SHP77 (cell line): ENCODE results near the gene ZBED5.
A peak's percentile ranks its signal among the peaks of the same experiment; 100 is the strongest.
"Not testable (repeated sequence)": the region's sequence is repeated elsewhere in the genome, so short reads cannot be mapped to it uniquely, and the experiment has no call there.

Experiments used
- DNase-seq, 2 experiments: peaks; one replicate each; lab custom pipeline; 2025; lab: John Stamatoyannopoulos, UW

The ZBED5 gene

GRCh38 chr11:10838083-10838482, 19.8 kb downstream of the ZBED5 start:
- no peak for DNase-seq

DNA sequence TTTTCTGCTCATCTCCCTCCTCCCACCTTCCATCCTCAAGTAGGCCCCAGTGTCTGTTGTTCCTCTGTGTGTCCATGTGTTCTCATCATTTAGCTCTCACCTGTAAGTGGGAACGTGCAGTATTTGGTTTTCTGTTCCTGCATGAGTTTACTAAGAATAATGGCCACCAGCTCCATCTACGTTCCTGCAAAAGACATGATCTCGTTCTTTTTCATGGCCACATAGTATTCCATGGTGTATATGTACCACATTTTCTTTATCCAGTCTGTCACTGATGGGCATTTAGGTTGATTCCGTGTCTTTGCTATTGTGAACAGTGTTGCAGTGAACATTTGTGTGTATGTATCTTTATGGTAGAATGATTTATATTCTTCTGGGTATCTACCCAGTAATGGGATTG, 21.0 kb downstream of the ZBED5 start:
- DNase-seq: not testable (repeated sequence)

GRCh38 chr11:10829139-10829538, 28.7 kb downstream of the ZBED5 start:
- DNase-seq: no peak

DNA sequence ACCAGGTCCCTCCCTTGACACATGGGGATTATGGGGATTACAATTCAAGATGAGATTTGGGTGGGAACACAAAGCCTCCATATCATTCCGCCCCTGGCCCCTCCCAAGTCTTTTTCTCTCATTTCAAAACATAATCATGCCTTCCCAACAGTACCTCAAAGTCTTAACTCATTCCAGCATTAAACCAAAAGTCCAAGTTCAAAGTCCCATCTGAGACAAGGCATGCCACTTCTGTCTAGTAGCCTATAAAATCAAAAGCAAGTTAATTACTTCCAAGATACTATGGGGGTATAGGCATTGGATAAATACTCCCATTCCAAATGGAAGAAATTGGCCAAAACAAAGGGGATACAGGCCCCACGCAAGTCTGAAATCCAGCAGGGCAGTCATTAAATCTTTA, 29.5 kb downstream of the ZBED5 start:
- DNase-seq: no peak

GRCh38 chr11:10824888-10825287, 33.0 kb downstream of the ZBED5 start:
- DNase-seq: no peak

DNA sequence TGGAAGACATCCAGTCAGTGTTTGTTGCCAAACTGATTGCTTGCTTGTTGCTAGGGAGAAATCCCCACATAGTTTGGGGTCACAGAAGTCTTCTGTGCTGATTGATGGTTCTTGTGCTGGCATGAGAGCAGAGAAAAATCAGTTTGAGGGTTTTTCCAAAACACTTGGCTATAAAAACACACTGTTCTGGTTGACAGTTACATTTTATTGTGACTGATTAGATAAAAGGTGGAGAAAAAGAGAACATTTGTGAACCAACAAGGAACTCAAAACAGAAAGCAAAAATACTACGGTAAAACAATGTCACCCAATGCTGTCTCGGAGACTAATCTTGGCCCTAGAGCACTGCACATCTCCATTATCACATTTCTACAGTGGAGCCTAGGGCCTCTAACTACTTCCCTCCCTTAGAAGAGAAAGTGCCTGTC, 34.7 kb downstream of the ZBED5 start:
- no peak for DNase-seq

GRCh38 chr11:10822491-10822890, 35.4 kb downstream of the ZBED5 start:
- not testable (repeated sequence) for DNase-seq

DNA sequence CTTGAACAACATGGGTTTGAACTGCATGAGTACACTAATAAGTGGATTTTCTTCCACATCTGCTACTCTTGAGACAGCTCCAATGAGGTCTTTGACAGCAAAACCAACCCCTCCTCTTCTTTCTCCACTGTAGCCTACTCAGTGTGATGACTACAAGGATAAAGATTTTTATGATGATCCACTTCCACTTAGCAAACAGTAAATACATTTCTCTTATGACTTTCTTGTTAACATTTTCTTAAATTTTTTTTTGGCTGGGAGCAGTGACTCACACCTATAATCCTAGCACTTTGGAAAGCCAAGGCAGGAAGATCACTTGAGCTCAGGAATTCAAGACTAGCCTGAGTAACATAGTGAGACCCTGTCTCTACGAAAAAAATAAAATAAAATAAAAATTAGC, 39.3 kb downstream of the ZBED5 start:
- DNase-seq: no peak

GRCh38 chr11:10813945-10814344, 43.9 kb downstream of the ZBED5 start:
- no peak for DNase-seq

DNA sequence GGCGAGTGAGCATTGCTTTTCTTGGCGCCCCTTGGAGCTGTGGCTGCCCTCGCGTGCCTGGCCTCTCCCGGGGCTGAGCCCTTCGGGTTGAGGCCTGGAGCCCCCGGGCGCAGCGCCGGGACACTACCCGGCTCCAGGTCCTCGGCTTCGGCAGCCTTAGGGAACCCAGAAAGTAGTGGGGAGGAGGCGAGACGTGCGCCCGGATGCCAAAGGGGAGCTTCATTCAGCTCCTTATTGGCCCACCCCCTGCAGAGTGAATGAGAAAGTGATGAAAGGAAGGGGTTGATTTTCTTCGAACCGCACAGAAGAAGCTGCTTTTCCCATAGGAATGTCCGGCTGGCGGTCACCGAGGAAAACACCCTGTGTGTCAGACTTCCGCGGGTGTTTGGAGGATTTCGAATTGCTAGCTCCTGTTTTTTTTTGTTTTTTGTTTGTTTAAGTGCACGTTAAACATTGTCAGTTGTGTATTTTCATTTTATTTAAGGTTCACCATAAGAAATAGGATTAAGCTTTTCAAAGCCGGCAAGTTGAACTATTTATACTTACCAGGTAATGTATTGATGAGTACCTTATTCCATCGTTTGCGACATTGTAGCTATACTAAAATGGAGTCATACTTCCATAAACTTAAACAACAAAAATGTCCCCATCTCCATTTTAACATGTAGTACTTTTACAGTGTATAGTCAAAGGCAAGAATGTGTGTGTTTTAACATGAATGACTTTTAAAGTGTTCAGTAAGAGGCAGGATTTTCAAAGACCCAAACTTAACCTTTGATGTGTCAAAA, 48.3 kb downstream of the ZBED5 start:
- DNase-seq: no peak

DNA sequence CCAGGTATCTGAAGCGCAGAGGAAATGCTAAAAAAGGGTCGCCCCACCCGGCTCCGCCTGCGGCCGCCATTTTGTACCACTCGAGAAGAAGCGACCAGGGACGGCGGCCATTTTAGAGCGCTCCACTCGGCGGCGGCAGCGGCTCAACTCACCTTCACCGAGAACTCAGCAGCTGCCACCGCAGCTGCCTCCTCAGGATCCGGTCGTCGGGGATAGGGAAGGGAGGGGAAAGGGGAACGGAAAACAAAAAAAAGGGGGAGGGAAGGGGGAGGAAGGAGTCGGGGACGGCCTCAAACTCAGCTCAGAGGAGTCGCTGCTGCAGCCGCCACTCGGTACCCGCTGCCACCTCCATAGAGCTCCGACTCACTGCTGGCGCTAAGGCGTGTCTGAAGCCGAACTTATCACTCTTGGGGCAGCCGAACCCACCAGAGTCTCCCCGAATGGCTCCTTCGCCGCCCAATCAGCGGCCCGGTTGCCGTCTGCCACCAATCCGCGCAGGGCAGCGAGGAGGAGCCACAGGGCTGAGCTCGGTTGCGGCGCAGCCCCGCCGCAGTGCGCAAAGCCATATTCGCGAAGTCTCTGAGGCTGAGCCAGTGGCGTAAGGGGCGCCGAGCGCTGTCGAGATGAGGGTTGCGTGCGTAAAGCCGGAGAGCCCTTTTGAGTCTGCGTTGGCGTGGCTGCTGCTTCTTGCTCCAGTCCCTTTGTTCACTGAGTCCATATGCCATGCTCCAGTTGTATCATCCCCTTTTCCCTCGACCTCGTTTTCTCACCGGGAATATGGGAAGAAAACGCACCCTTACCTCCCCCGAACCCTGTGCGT, 49.1 kb downstream of the ZBED5 start, which contains the start of gene EIF4G2:
EIF4G2 (minus strand) TSS at position 374 of the 820 bp plus-strand sequence.
- DNase-seq: peak; percentile 87 to 91

GRCh38 chr11:10808235-10808552, 49.7 kb downstream of the ZBED5 start:
- no peak for DNase-seq

DNA sequence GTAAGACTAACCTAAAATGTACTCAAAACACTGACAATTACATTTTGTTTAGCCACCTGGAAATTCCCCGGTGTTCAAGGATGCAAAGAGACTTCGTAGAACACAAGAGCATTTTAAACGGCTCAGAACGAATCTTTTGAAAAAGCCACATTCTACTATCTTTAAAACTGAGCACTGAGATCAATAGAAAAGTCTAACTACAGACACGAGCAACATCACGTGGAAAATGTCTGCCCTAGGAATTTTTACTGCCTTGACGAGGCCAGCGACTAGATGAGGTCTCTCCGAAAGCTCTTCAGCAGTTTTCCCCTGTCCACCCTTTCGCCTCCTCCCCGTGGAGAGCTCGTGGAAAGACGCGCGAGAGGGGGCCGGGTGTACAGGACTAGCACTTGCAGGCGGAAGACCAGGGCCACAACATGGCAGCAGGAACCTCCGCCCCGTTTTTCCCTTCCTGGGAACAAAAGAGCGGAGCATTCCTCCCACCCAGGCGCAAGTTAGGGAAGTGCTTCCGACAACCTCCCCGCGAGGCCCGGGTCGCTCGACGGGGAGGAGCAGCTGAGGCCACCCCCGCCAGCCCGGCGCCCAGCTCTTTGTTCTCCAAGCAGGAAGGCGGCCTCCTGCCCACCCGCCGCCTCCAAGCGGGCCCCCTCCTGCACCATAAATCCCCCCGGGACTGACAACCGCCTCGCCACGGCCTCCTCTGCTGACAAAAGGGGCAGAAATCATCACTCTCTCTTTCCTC, 50.2 kb downstream of the ZBED5 start:
- peak in 1 of 2 experiments; percentile 6 for DNase-seq

- no peak for DNase-seq
Observed at GRCh38 chr11:10806206-10806605, 51.6 kb downstream of the ZBED5 start.

DNA sequence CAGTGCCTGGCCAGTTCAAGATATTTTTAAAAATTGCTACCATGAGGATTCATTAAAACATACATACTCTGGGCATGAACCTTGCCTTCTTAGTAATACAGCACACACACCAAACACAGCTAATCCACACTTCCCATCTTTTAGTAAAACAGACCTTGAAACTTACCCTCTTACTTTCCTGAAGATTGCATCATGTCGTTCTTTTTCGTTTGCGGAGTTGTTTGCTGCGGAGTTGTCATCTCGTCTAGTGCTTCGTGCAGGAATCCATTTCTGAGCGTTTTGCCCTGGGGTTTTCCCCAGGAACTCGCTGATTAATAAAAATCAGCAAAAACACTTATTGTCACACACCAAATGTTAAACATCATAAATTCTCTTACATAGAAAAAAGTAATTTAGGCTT, 52.1 kb downstream of the ZBED5 start:
- no peak for DNase-seq

- no peak for DNase-seq
Observed at GRCh38 chr11:10803676-10804075, 54.2 kb downstream of the ZBED5 start.
